GM19193 (cell line): Measurements from ENCODE around the gene TSPO2.

Source experiments
- POLR2A ChIP-seq: IDR thresholded peaks from 4 replicates; pipeline ENCODE4 v1.6.1; 2011; ENCODE audit not compliant: insufficient read depth, insufficient read length; ENCODE audit errors: extremely low read depth

TSPO2 gene

GRCh38 chr6:41075651-41076626, 33.7 kb downstream of the TSPO2 start:
- TF ChIP-seq POLR2A, result no peak

- no peak for TF ChIP-seq POLR2A
These were observed 35.3 kb downstream of the TSPO2 start for GRCh38 chr6:41077536-41077935.

GRCh38 chr6:41078101-41078500, 35.8 kb downstream of the TSPO2 start:
- TF ChIP-seq POLR2A, result no peak

GRCh38 chr6:41079080-41079479, 36.8 kb downstream of the TSPO2 start:
- no peak for TF ChIP-seq POLR2A

GRCh38 chr6:41080621-41081020, 38.4 kb downstream of the TSPO2 start:
- no peak for TF ChIP-seq POLR2A

- no peak for TF ChIP-seq POLR2A
These were observed 40.8 kb downstream of the TSPO2 start for GRCh38 chr6:41083072-41083471.

- no peak for TF ChIP-seq POLR2A
These were observed 42.9 kb downstream of the TSPO2 start for GRCh38 chr6:41085182-41085581.

- no peak for TF ChIP-seq POLR2A
These were observed 46.2 kb downstream of the TSPO2 start for GRCh38 chr6:41088451-41088850.

GRCh38 chr6:41090841-41091761, 48.8 kb downstream of the TSPO2 start:
- no peak for TF ChIP-seq POLR2A

GRCh38 chr6:41092421-41093140, 50.3 kb downstream of the TSPO2 start:
- no peak for TF ChIP-seq POLR2A

GRCh38 chr6:41093729-41094128, 51.5 kb downstream of the TSPO2 start:
- TF ChIP-seq POLR2A, result no peak
